Activated B cell treated with CpG ODN at 0.5 μM for 24 hours (primary cell): Measurements from ENCODE around the gene SART3. TPM values are rescaled to one million over a fixed set of nuclear protein-coding genes. Genes with fewer than 3 reads are reported as not detected.

Experiments
- ATAC-seq: fragments of 200-7000 bp; cut with Tn5 transposase; one replicate; pipeline ENCODE4 v1.10.0; 2021; ENCODE audit warnings: low read depth, mild to moderate bottlenecking, moderate library complexity
- CTCF ChIA-PET: fragments of 350-600 bp; sonication (Branson Sonifier 250); formaldehyde crosslinking; loops from one replicate; lab custom pipeline; 2021; ENCODE audit warnings: antibody characterized with exemption; lab: Charles Lee
- POLR2A ChIA-PET: fragments of 350-600 bp; sonication (Branson Sonifier 250); formaldehyde crosslinking; loops from one replicate; lab custom pipeline; 2021; ENCODE audit warnings: antibody characterized with exemption; lab: Charles Lee
- DNase-seq: peaks from one replicate; pipeline ENCODE4 v3.0.0; 2022
- H3K27ac Mint-ChIP-seq: one replicate; pipeline ENCODE4 v1.8.0; 2020; ENCODE audit warnings: mixed read lengths
- H3K27me3 Mint-ChIP-seq: one replicate; pipeline ENCODE4 v1.8.0; 2021; ENCODE audit warnings: mixed read lengths
- H3K36me3 Mint-ChIP-seq: one replicate; pipeline ENCODE4 v1.8.0; 2021; ENCODE audit warnings: low read depth, mixed read lengths
- H3K4me1 Mint-ChIP-seq: one replicate; pipeline ENCODE4 v1.8.0; 2021; ENCODE audit warnings: mixed read lengths
- H3K4me3 Mint-ChIP-seq: one replicate; pipeline ENCODE4 v1.8.0; 2020; ENCODE audit warnings: mild to moderate bottlenecking, mixed read lengths
- H3K9me3 Mint-ChIP-seq: one replicate; pipeline ENCODE4 v1.8.0; 2020; ENCODE audit warnings: mixed read lengths
- CTCF ChIP-seq: fragments of 200-600 bp; IDR thresholded peaks from one replicate; pipeline ENCODE4 v1.8.0; 2022; ENCODE audit warnings: antibody characterized with exemption, mild to moderate bottlenecking
- intact Hi-C: fragments of 100-400 bp; cut with micrococcal nuclease; formaldehyde crosslinking; loops from one replicate; pipeline ENCODE4 v1.15.1; 2024
- total RNA-seq: library from RNA; stranded (reverse); gene quantifications from 2 replicates; pipeline ENCODE4 v1.2.3, GENCODE V29; 2022

SART3 gene
- total RNA-seq, 1 donor from 2014 or later: 107 TPM

GRCh38 chr12:108565146-108565545 lies 4.2 kb upstream of the SART3 start:
- intact Hi-C loops: loop anchor here (10.0 kb wide), 1 partner anchor 1010 kb away; the partner anchor contains the start of genes MMAB and MVK
- ATAC-seq: no peak
- Mint-ChIP-seq H3K4me3 (no peak overlapping the region), H3K27ac (peak overlapping the region; percentile 97), H3K27me3 (no peaks in the 10 kb centered on the region), H3K9me3 (no peaks in the 10 kb centered on the region), H3K4me1 (peaks cover 76% of the 10 kb centered on the region), H3K36me3 (peaks cover 75% of the 10 kb centered on the region)
- no peak for DNase-seq
- no peak for TF ChIP-seq CTCF
- ChIA-PET CTCF (interaction anchor here (0.8 to 14.5 kb wide), 8 partner anchors 53 to 386 kb away, joined by 3 to 338 read pairs (median 10); partner anchors contain the start of gene SELPLG), POLR2A (interaction anchor here (1.5 to 10.6 kb wide), 3 partner anchors 53 to 99 kb away, joined by 11 to 158 read pairs (median 135); partner anchors contain the start of gene SELPLG)

GRCh38 chr12:108564724-108565123 lies 3.8 kb upstream of the SART3 start:
- no peaks in the 10 kb centered on the region for H3K27me3 Mint-ChIP-seq
- no peak overlapping the region for H3K4me3 Mint-ChIP-seq
- H3K27ac Mint-ChIP-seq: peak overlapping the region; percentile 46
- ATAC-seq (no peak), DNase-seq (no peak)
- TF ChIP-seq CTCF: no peak
- H3K36me3 Mint-ChIP-seq: peaks cover 75% of the 10 kb centered on the region
- intact Hi-C loops: loop anchor here (5.0 to 10.0 kb wide), 4 partner anchors 588 to 1438 kb away; partner anchors contain the start of genes FAM222A, MMAB and MVK
- H3K9me3 Mint-ChIP-seq: no peaks in the 10 kb centered on the region
- peaks cover 76% of the 10 kb centered on the region for H3K4me1 Mint-ChIP-seq
- POLR2A ChIA-PET: interaction anchor here (1.1 to 10.6 kb wide), 3 partner anchors 53 to 238 kb away, joined by 4 to 158 read pairs (median 135); partner anchors contain the start of gene SELPLG
- CTCF ChIA-PET: interaction anchor here (0.8 to 14.5 kb wide), 8 partner anchors 53 to 386 kb away, joined by 3 to 338 read pairs (median 4); partner anchors contain the start of gene SELPLG

GRCh38 chr12:108563804-108564151 lies 2.8 kb upstream of the SART3 start:
- ATAC-seq: no peak
- TF ChIP-seq CTCF: no peak
- POLR2A ChIA-PET: interaction anchor here (1.1 to 10.6 kb wide), 3 partner anchors 54 to 239 kb away, joined by 4 to 158 read pairs (median 135); partner anchors contain the start of gene SELPLG
- peak overlapping the region; percentile 90 for H3K27ac Mint-ChIP-seq
- no peaks in the 10 kb centered on the region for H3K9me3 Mint-ChIP-seq
- no peak for DNase-seq
- H3K4me3 Mint-ChIP-seq: peak overlapping the region; percentile 100
- intact Hi-C loops: loop anchor here (1.0 to 10.0 kb wide), 12 partner anchors 55 to 1439 kb away; partner anchors contain the start of genes ALKBH2, FAM222A, MMAB and MVK
- peaks cover 75% of the 10 kb centered on the region for H3K4me1 Mint-ChIP-seq
- H3K36me3 Mint-ChIP-seq: peaks cover 70% of the 10 kb centered on the region
- CTCF ChIA-PET: interaction anchor here (0.6 to 14.5 kb wide), 10 partner anchors 54 to 503 kb away, joined by 3 to 338 read pairs (median 4); partner anchors contain the start of gene SELPLG
- no peaks in the 10 kb centered on the region for H3K27me3 Mint-ChIP-seq

- Mint-ChIP-seq H3K4me3 (peak overlapping the region; percentile 100), H3K36me3 (peaks cover 67% of the 10 kb centered on the region), H3K4me1 (peaks cover 73% of the 10 kb centered on the region), H3K9me3 (no peaks in the 10 kb centered on the region), H3K27me3 (no peaks in the 10 kb centered on the region), H3K27ac (peak overlapping the region; percentile 90)
- ATAC-seq (peak; percentile 40), DNase-seq (peak; percentile 70)
- intact Hi-C loops: loop anchor here (1.0 to 10.0 kb wide), 12 partner anchors 55 to 1439 kb away; partner anchors contain the start of genes ALKBH2, FAM222A, MMAB and MVK
- TF ChIP-seq CTCF: no peak
- ChIA-PET POLR2A (interaction anchor here (1.1 to 10.6 kb wide), 14 partner anchors 15 to 530 kb away, joined by 4 to 158 read pairs (median 11); partner anchors contain the start of genes ALKBH2, SELPLG and SSH1), CTCF (interaction anchor here (0.6 to 14.5 kb wide), 14 partner anchors 7 to 387 kb away, joined by 3 to 338 read pairs (median 6); partner anchors contain the start of gene SELPLG)
Observed at GRCh38 chr12:108563136-108563803, 2.3 kb upstream of the SART3 start.
